ENCODE measurements around the gene NADSYN1.

DNA sequence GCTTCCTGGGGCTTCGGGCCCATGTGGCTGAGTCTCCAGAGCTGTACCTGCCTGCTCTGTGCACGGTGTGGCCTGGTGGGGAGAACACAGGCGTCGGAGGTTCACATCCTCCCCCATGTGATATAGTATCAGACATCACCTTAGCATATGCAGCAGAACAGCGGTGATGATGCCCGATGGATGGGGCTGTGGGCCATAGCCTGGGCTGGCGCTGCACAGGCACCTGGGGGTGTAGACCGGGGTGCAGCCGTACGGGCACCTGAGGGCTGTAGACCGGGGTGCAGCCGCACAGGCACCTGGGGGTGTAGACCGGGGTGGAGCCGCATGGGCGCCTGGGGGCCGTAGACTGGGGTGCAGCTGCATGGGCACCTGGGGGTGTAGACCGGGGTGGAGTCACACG, 29.2 kb downstream of the NADSYN1 start:
- TF ChIP-seq, protein P1, sequence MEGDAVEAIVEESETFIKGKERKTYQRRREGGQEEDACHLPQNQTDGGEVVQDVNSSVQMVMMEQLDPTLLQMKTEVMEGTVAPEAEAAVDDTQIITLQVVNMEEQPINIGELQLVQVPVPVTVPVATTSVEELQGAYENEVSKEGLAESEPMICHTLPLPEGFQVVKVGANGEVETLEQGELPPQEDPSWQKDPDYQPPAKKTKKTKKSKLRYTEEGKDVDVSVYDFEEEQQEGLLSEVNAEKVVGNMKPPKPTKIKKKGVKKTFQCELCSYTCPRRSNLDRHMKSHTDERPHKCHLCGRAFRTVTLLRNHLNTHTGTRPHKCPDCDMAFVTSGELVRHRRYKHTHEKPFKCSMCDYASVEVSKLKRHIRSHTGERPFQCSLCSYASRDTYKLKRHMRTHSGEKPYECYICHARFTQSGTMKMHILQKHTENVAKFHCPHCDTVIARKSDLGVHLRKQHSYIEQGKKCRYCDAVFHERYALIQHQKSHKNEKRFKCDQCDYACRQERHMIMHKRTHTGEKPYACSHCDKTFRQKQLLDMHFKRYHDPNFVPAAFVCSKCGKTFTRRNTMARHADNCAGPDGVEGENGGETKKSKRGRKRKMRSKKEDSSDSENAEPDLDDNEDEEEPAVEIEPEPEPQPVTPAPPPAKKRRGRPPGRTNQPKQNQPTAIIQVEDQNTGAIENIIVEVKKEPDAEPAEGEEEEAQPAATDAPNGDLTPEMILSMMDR (IDR thresholded peaks at IDR 0.05): no peak
- TF ChIP-seq POLR2A (IDR thresholded peaks at IDR 0.05) (no peak), POLR2AphosphoS5 (IDR thresholded peaks at IDR 0.05) (no peak)

All from transverse colon (tissue), 4 donors.